ENCODE data around the gene TMEM270.
"Not testable (repeated sequence)": the region's sequence is repeated elsewhere in the genome, so short reads cannot be mapped to it uniquely, and the experiment has no call there.

The TMEM270 gene

DNA sequence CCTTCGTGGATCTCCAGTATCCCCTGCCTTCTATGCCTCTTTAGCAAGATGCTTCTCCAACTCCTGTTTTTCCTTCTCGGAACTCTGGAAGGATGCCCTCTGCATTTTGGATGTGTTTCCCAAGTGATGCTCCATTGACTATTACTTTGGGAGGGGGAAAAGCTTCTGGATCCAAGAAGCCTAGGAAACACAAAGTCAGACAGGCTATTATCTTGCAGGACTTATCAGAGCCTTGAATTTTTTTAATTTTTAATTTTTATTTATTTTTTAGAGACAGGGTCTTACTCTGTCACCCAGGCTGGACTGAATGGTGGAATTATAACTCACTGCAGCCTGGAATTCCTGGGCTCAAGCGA lies 21.1 kb downstream of the TMEM270 start:
- H3K4me3 ChIP-seq (ENCODE audit: low read length) = no peak overlapping the region
- no peak for TF ChIP-seq ZNF274 (IDR thresholded peaks at IDR 0.05; ENCODE audit: low read depth, low read length)

- not testable (repeated sequence) for H3K4me3 ChIP-seq (ENCODE audit: low read length)
Observed at GRCh38 chr7:73884867-73885422, 24.0 kb downstream of the TMEM270 start.

- no peak overlapping the region for H3K4me3 ChIP-seq (ENCODE audit: low read length)
- no peak for TF ChIP-seq ZNF274 (IDR thresholded peaks at IDR 0.05; ENCODE audit: low read depth, low read length)
Observed at GRCh38 chr7:73885433-73885974, 24.5 kb downstream of the TMEM270 start.

- no peak for TF ChIP-seq ZNF274 (IDR thresholded peaks at IDR 0.05; ENCODE audit: low read depth, low read length)
- H3K4me3 ChIP-seq (ENCODE audit: low read length) = no peak overlapping the region
Observed at GRCh38 chr7:73885975-73886798, 25.2 kb downstream of the TMEM270 start.

DNA sequence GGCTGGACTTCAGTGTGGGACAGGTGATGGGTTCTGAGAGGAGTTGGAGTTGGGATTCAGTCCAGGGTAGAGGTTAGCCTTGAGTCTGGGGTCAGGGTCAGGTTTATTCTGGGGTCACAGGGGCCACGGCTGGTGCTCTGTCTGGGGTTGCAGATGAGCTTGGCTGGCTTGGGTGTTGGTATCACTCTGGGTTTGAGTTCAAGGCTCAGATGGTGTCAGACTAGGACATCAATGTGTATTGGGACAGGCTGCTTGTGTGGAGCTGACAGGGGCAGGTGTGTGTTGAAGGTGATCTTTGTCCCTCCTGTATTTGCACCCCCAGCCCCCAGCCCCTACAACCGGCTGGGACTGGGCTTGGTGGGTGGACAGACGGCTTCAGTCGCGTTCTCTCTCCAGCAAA lies 26.8 kb downstream of the TMEM270 start:
- TF ChIP-seq ZNF274 (IDR thresholded peaks at IDR 0.05; ENCODE audit: low read depth, low read length) = no peak
- no peak overlapping the region for H3K4me3 ChIP-seq (ENCODE audit: low read length)

DNA sequence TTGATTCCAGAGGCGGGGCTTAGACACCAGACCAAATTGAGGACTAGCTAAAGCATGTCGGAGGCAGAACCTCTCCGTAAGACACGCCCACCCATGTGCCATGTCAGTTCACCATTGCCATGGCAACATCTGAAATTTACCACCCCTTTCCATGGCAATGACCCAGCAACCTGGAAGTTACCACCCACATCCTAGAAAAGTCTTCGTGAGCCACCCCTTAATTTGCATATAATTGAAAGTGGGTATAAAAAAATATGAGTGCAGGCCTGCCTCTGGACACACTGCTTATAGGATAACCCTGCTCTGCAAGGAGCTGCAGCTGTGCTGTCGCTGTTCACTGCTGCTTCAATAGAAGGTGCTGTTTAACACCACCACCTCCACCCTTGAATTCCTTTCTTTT lies 28.0 kb downstream of the TMEM270 start:
- no peak overlapping the region for H3K4me3 ChIP-seq (ENCODE audit: low read length)
- no peak for TF ChIP-seq ZNF274 (IDR thresholded peaks at IDR 0.05; ENCODE audit: low read depth, low read length)

DNA sequence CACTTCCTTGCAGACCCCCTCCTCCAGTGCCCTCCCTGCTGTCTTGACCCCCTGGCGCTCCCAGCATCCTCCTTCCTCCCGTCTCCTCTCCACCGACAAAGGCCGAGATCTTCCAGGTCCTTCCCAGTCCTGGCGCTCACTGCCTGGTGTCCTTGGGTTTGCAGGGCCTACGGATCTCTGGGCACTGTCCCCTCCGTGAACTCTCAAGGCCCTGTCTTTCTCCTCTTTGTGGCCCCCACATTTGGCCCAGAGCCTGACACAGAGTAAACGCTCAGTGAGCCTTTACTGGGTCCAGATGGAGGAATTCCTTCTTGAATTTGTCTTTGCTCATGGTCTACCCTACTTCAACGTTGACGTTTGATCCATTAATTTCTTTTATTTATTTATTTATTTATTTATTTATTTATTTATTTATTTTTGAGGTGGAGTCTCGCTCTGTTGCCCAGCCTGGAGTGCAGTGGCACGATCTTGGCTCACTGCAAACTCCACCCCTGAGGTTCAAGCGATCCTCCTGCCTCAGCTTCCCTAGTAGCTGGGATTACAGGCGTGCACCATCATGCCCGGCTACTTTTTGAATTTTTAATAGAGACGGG lies 29.7 kb downstream of the TMEM270 start:
- H3K4me3 ChIP-seq (ENCODE audit: low read length) = no peak overlapping the region
- TF ChIP-seq ZNF274 (IDR thresholded peaks at IDR 0.05; ENCODE audit: low read depth, low read length) = no peak

- H3K4me3 ChIP-seq (ENCODE audit: low read length) = no peak overlapping the region
Observed at GRCh38 chr7:73891178-73891885, 30.4 kb downstream of the TMEM270 start.

DNA sequence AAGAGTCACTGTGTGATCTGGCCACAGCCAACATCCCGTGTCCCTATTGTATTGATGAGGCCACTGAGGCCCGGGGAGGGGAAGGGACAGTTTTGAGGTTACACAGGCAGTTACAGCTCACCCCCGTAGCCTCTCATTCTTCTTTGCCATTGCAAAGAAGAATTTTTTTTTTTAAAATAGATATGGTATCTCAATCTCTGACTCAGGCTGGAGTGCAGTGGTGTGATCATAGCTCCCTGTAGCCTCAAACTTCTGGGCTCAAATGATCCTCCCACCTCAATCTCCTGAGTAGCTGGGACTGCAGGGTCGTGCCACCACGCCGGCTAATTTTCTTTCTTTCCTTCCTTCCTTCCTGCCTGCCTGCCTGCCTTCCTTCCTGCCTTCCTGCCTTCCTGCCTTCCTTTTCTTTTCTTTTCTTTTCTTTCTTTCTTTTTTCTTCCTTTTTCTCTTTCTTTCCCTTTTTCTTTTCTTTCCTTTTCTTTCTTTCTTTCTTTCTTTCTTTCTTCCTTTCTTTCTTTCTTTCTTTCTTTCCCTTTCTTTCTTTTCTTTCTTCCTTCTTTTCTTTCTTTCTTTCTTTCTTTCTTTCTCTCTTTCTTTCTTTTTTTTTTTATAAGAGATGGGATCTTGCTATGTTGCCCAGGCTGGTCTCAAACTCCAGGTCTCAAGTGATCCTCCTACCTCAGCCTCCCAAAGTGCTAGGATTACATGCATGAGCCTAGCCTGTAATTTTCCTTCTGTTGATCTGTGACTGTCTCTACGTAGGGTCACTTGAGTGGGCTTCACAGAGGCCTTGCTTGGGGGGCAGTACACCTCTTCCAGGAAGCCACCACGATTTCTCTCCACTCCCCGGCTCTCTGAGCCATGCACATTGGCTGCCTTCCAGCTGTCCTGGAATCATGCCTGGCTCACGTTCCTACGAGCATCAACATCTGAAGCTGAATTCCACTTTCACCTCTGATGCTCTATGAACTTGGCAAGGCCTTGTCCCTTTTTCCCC lies 31.3 kb downstream of the TMEM270 start:
- H3K4me3 ChIP-seq (ENCODE audit: low read length) = no peak overlapping the region
- TF ChIP-seq ZNF274 (IDR thresholded peaks at IDR 0.05; ENCODE audit: low read depth, low read length) = no peak

More at GRCh38 chr7:73891178-73891885, 30.4 kb downstream of the TMEM270 start:
- no peak for TF ChIP-seq ZNF274 (IDR thresholded peaks at IDR 0.05; ENCODE audit: low read depth, low read length)

GRCh38 chr7:73893342-73894101 lies 32.6 kb downstream of the TMEM270 start:
- no peak for TF ChIP-seq ZNF274 (IDR thresholded peaks at IDR 0.05; ENCODE audit: low read depth, low read length)
- H3K4me3 ChIP-seq (ENCODE audit: low read length) = no peak overlapping the region

GRCh38 chr7:73894166-73894565 lies 33.2 kb downstream of the TMEM270 start:
- no peak overlapping the region for H3K4me3 ChIP-seq (ENCODE audit: low read length)
- TF ChIP-seq ZNF274 (IDR thresholded peaks at IDR 0.05; ENCODE audit: low read depth, low read length) = no peak

DNA sequence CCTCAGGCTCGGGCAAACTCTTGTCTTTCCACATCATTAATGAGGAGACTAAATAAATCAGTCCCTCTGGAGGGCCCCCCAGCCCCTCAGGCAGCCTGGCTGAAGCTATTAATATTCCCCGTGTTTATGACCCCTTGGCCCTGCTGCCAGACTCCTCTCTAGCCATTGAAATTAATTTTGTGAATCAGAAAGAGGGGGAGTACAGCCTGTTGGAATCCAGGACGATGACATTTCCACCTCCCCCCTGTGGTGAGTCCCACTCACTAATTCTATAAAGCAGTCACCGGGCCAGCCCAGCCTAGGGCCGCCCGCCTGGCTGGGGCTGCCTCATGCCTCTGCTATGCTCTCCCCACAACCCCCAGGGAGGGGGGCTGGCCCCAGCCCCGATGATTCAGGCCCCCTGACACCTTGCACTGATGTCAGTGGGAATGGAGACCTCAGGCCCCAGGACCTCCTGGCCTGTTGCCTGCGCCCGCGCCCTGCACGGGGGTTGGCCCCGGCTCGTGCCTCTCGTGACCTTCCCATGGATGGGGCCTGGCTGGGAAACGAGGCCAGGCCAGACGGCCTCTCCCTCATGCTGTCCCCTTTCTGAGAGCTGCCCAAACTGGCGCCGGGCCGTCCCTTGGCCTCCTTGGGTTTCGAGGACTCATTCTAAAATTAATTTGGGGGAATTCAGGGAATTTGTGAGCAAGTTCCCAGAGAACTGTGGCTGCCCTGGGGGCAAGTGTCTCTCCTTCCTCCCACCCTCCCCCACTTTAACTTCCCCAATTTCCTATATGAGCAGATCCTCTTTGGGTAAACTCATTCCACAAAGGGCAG lies 34.0 kb downstream of the TMEM270 start:
- TF ChIP-seq ZNF274 (IDR thresholded peaks at IDR 0.05; ENCODE audit: low read depth, low read length) = no peak
- H3K4me3 ChIP-seq (ENCODE audit: low read length) = no peak overlapping the region
